Inflammatory macrophage (primary cell): Measurements from ENCODE around the gene ABCF2.

Experiments
- DNase-seq, 2 donors: peaks; one replicate each; pipeline ENCODE4 v3.0.0-alpha.2; 2020 to 2022
- total RNA-seq, 18 experiments: gene quantifications; one replicate each; lab custom pipeline; 2026; ENCODE audit warnings: mixed read lengths in 6 of 18, inconsistent platforms in 2 of 18; lab: John Stamatoyannopoulos, UW

Gene ABCF2
- 3.1 to 14.8 (median 10.7) reads per million in 18 experiments for total RNA-seq

DNA sequence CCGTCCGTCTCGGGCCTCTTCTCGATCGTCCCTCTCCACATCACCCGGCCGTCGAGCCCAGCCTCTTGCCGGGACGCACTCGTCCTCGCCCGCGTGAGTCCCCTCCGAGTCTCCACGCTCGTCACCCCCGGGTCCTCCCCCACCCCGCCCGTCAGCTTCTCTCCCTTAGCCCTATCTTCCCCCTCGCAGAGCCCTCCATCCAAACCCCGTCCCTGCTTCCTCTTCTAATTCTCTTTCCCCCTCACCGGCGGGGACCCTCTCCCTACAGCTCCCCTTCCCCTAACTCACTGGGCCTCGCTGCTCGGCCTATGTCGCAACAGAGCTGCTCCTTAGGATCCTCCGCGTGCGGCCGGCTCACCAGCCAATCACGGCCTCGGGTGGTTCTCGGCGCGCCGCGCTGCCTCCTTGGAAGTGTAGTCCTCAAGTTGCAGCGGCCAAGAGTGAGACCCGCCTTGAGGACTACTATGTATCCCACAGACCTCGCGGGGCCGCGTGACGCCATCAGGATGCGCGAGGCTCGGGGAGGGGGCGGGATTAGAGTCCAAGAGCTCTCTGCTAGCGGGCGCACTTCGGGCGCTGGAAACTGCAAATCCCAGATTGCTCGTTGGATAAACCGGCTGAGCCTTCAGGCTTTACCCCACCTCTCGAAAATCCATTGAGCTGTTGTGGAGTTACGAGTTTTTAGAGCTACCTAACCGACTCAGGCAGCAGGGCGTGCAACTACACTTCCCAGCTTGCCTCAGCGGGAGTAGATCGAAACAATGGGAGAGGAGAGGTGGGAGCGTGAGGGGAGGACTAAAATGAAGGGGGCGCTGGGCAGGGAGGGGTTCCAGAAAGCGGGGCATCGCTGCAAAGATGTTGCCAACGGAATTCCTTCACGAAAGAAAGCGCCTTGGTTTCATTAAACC, at the start of gene ABCF2:
ABCF2 (minus strand) TSS at position 331 of the 908 bp plus-strand sequence. CDS start 747 bp downstream, outside the sequence.
- peak; percentile 99 for DNase-seq

DNA sequence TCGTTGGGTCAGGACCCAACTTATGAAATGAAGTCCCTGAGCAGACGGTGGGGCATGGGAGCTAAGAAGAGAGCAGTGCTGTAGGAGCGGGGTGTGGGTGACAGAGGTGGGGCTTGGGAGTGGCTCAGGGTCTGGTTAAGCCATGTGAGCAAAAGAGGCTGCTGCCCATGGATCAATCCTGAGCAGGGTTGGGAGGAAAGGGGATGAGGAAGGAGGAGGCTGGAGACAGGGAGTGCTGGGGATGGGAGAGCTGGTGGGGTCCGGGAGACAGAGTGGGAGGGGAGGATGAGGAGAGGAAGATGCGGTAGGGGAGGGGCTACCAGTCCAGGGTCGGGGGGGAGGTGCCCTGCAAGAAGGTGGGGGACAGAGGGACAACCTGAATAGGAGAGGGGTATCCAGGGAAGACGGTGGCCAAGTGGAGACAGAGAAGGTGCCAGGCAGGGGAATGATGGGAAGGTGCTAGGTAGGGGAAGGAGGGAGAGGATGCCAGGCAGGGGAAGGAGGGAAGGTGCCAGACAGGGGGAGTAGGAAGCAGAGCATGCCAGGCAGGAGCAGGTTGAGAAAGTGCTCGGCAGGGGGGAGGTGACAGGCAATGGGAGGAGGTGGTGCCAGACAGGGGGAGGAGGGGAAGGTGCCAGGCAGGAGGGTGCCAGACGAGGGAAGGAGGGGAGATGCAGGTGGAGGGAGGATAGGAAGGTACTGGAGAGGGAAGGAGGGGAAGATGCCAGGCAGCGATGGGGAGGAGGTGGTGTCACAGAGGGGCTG, 49.0 kb upstream of the ABCF2 start:
- DNase-seq: no peak

DNA sequence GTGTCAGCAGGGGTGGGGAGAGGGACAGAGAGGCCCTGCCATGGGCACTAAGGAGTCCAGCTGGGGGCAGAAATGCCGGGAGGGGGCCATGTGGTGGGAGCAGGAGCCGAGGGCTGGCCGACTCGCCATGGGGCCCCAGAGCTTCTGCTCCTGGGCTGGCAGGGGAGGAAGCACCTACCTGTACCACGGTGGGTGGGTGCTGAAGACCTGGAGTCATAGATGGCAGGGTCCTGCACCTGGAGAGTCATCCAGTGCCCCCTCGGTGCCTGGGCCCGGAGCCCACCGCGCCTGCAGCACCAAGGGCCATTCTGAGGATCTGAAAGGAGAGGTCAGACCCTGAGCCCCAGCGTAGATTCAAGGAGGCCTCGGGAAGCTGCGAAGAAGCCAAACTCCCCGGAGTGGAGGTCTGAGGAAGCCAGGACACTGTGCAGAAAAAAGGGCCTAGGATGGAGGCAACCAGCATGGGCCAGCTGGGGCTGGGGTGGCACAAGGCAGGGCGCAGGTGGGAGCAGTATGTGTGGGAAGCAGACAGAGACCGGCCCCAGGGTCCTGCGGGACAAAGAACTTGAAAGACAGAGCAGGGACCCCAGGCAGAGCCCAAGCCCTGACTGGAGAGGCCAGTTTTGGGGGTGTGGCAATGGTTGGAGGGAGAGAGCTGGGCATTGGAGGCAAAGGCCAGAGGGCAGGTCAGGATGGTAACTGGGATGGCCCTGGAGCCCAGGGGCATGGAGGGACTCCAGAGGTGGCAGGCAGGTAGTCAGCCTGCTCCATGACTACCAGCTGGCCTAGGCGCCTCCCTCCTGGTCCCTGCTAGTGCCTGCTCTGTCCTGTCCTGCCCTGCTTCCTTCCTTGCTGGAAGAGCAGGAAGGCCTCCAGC, 48.2 kb upstream of the ABCF2 start:
- no peak for DNase-seq

DNA sequence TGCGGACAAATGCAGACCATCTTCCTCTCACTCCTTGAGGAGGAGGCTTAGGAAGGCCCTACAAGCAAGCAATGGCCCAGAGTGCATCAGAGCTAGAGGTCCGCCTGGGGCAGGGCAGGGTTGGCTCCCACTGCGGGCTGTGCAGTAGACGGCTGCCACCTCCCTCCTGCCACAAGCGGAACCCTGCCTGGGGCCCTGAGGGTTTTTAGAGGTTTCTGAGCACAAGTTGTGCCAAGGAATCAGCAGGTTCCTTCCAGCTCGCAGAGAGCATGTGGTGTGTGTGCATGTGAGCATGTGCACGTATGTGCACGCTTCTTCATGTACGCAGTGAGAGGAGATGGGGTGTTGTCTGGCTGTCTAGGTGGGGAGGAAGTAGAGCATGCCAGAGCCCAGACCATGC, 47.4 kb upstream of the ABCF2 start:
- DNase-seq: no peak

DNA sequence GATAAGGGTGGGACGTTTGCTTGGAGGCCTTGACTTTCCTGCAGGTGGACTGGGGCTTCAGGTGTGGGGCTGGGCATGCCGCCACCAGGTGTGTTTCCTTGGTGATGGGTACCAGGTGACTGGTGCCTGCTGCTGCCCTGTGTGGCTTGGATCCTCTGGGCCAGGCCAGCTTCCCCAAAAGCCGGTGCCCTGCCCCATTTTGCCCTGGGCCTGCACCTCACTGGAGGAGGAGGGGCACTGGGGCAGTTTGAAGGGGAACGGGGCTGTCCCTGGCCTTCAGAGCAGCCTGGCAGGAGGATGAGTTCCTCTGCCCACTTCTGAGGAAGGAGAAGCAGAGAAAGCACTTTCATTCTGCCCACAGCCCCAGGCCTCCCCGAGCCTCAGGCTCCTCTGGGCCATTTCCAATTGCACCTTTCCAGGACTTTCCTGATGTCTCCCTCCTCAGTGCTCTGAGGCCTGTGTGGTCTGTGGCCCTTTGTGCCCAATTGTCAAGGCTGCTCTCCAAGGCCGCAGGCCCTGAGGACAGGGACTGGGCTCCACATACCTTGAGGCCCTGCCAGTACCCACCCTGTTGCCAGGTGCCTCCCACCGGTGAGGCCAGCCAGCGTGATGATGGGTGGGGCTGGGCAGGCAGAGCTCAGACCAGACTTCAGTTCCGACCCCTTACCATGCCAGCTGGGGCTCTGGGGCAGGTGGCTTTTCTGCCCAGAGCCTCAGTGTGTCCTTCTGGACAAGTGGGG, 46.8 kb upstream of the ABCF2 start:
- peak; percentile 45 to 46 for DNase-seq

DNA sequence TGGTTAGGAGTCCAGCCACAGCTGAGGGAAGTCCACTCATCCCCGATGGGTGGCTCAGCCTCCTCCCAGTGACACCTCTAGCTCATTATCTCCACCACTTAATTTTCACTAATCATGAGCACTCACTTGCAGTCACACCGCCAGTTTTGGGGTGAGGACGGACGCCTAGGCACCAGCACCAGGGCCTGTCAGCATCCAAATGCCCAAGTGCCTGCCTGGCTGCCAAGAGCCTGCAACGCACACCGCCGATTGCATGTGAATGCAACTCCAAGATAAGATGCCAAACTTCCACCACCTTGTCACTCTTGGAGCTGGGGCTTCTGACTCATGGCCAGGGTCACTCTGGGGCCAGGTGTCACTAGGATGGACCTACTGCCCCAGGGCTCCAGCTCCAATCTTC, 45.9 kb upstream of the ABCF2 start:
- no peak for DNase-seq

DNA sequence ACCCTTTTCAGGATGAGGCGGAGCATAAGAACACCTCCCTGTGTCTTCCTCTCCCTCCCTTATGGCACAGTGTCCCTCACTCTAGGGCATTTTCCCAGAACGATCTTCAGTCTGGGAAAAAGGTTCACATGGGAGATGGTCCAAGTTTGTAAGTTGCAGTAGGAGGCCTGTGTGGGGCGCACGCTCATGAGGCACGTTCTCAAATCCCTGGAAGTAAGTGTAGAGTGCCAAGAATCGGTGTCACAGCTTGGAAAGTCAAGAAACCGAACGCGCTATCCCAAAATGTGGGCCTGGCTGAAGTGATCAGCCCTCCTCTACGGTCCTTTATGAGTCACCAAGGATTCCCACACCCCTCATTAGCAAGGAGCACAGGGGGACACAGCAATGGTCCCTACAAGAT, 45.4 kb upstream of the ABCF2 start:
- no peak for DNase-seq

DNA sequence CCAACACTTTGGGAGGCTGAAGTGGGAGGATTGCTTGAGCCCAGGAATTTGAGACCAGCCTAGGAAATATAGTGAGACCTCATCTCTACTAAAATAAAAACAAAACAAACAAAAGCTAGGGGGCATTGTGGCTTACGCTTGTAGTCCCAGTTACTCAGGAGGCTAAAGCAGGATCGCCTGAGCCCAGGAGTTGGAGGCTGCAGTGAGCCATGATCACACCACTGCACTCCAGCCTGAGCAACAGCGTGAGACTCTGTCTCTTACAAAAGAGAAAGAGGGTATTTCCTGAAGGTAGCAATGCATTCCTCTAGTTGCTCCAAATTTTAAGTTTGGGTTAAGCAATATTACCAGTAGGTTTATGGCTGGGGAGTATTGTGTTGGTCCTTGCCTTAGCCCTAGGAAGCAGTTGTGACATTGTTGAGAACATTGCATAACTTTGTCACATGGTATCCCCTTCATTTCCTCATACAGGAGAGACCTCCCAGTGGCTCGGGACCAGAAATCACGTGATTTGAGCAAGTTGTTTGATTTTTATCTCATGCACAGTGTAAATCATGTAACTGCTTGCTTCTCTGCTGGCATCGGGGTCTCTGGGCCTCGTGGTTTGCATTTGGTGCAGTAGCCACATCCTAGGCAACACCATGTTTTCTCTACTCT, 44.8 kb upstream of the ABCF2 start:
- peak; percentile 92 to 97 for DNase-seq

DNA sequence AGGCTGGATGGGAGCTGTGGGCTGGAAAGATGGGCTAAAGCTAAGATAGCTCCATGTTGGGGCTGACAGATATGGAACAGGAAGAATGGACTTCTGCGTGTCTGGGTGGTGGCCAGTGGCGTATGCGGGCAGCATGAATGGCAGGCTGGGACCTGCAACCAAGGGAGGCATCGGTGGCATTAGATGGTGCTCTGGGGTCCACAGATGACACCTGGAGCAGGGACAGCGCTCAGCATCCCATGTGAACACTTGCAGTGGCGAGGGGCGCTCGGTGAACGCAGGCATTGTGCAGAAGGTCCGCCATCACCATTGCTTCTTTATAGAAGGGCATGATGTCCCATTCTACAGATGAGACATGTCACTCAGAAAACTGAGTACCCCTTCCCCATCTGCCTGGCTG, 42.5 kb upstream of the ABCF2 start:
- DNase-seq: no peak

DNA sequence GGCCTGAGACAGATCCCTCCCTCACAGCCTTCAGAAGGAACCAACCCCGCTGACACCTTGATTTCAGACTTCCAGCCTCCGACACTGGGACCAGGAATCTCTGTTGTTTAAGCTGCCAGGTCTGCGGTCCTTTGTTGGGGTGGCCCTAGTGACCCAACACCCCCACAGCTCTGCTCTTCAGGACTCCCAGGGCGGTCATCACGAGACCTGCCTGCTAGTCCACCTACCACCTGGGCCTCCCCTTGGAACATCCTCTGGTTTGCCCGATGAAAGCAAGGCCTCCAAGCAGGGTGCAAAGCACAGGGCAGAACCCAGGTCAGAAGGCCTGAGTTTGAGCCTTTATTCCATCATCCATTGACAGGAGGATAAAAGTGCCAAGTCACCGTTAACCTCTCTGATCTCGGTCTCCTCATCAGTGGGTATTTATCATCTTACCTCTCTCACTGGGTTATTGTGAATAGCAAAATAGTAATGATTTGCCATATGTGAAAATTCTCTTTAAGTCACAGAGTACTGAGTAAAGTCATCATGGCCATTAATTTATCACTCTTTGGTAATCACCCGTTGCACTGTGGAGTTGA, 38.4 kb upstream of the ABCF2 start:
- DNase-seq: no peak

DNA sequence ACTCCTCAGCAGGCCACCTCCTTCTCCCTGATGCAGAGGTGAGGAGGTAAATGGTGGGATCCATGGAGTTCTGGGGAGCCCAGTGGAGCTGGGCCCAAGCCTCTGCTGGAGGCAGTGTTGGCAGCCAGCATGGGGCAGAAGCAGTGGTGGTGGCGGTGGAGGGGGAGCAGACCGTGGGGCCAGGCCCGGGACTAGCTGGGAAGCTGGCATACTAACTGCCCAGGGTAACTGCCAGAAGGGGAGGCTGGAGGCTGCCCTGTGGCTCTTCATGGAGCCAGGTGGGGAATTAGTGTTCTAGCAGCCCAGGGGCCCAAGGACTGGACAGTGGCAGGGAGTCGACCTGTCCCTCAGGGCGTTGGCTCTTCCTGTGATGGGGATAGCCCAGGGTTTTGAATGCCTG, 37.6 kb upstream of the ABCF2 start:
- DNase-seq: no peak

DNA sequence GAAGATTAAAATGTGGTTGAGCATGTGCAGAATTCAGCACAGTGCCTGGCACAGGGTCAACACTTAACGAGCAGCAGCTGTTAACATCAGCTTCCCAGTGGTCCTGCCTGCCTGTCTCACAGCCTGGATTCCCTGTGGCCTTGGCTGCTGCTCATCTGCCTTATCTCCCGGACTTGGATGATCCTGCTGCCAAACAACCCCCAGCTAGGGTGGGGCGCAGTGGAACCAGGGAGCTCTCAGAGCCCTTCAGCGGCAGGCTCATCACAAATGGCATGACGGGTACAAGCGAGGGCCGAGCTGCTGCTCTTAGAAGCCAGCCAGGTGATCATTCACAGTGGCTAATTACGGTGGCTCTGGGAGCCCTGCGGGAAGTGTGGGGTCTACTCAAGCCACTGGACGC, 34.5 kb upstream of the ABCF2 start:
- DNase-seq: no peak

DNA sequence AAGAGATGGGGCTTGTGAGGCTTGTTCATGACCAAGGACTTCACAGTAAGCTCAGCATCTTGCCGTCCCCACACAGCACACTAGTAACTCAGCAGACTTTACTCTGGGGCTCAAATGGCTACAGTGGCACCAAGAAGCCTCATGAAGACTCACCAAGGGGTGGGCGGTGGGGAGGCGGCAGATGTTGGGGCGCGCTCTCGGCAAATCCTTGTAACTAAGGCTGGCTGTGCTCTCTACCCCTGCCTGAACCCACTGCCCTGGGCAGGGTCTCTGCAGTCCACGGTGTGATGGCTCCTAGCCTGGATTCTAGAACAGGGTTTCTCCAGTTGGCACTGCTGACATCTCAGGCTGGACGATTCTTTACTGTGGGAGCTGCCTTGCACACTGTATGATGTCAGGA, 33.9 kb upstream of the ABCF2 start:
- no peak for DNase-seq

DNA sequence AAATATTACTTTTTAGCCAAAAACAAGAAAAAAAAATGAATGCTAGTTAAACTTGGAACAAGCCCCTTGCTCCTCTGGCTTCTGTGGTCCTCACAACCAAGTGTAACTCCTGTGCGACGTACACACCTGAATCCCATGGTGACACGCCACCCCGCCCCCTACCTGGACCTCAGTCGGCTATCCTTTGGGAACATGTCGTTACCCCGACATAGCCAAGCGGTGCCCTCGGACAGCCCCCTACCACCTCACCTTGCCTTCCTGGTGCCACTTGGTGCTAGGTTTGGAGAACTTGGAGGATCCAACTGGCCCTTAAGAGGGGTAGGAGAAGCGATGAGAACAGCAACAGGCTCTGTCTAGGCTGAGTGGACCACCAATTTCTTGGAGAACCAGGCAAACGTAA, 33.5 kb upstream of the ABCF2 start:
- no peak for DNase-seq

DNA sequence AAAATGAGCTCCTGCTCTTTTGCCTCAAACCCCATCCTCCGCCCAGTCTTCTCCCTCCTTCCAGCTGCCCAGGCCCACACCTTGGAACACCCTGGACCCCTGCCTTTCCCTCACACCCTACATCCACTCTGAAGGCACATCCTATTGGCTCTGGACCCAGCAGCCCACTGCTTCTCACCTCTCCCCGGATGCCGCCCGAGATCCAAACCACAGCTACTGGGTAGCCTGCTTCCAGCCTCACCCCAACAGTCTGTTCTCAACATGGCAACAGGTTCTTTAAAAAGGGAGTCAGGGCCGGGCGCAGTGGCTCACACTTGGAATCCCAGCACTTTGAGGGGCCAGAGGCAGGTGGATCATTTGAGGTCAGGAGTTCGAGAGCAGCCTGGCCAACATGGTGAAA, 31.0 kb upstream of the ABCF2 start:
- no peak for DNase-seq

DNA sequence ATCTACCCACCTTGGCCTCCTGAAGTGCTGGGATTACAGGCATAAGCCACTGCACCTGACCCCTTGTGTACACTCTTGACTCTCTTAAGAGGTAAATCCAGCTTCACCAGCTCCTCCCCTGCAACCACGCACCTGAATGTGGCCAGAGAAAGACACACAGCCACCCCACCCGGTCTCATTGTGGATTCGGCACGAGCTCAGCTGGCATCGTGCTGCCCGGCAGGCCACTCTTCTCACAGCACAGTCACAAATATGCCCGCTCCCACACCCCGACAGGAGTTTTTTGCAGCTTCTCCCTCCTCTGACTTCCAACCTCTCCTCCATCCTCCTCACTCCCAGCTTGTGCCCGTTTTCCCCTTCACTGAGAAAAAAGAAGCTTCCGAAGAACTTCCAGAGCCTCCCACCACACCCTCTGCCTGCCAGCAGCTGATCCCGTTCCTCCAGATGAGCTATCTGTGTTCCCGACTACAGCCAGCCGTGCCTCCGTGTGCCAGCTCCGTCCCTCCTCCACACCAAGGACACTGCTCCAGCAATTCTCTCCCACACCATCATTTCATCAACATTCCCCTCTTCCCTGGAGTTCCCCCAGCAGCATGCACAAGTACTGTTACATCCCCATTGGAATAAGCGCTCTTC, 29.5 kb upstream of the ABCF2 start:
- DNase-seq: no peak

DNA sequence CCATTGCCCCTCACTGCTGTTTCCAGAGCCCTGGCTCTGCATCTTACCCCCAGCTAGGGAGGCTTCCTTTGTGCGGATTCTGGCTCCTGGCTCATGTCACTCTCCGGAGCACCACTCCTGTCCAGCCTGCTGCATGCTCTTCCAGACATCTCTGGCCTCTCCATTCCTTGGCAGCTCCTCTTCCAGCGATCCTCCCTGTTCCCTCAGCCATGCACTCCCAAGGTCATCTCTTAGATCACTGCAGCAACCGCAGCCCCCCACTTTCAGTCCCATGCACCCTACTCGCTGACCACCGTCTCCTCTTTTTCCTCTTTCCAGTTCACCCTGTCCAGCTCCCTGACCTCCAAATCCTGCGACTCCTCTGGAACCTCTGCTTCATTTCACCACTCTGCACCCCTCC, 28.4 kb upstream of the ABCF2 start:
- no peak for DNase-seq

DNA sequence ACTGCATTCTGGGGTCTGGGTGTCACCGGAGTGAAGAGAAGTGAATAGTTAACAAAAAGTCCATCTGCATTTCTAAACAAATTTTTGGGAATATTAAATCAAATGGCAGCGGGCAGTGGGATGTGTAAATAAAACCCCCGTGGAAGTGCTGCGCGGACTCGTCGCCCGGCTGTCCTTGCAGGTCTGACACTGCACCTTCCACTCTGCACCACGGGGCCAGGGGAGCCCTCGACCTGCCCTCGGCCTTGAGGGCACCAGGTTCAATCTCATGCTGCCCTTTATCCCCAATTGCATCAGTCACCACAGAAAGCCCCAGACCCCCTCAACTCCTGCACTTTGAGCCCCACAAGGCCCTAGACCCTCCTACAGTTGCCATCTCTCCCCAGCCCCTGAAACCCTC, 27.8 kb upstream of the ABCF2 start:
- no peak for DNase-seq

DNA sequence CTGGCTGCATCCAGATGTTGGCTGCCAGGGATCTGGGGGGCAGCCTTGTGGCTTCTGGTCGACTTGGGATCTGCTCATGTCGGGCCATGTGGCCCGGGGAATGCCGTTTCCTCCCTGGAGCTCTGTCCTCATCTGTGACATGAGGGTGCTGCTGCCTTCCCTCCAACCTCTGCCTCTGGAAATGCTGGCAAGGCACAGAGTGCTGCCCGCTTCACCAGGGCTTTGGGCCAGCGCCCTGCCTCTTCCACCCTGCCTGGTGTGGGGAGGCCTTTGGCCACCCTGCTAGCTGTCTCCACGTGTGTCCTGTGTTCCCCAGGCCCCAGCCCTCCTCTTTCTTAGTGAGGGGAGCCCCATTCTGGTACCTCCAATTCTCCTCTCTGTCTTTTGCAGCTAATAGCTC, 27.3 kb upstream of the ABCF2 start:
- no peak for DNase-seq

DNA sequence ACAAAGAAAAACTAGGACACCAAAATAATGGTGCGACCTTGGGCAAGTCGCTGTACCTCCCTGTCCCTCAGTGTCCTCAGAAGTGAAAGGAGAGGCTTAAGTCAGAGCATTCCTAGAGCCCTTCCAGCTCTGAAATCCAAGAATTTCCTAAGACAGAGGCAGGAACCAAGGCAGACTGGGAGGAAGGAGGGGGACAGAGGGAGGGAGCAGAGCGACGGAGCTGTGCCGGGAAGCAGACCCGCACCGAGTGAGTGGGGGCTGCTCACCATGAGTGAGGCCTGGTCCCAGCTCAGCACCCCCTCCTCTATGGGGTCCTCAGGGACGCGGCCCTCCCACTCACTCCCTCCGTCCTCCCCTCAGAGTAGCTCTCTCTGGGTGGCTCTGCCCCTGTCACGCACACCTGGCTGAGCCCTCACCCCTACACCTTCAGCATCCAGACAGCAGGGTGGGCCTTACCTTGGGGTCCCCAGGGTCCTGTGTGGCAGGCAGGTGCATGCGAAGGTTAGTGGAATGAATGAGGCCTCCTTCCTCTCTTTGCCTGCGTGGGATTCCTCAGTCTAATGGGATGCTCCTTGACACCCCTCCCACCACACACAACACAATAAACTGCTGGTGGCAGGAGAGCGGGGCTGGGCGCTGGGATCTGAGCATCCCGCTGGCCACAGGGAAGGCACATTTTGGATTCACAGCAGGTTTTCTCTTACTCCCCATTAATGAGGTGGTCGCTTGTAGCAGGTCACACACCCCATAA, 26.1 kb upstream of the ABCF2 start:
- DNase-seq: no peak
